GM12875 (cell line): ENCODE measurements around the gene EML6.

Experiments used
- H3K4me3 ChIP-seq: one replicate; pipeline ENCODE4 v1.5.1; 2011; ENCODE audit warnings: low read depth, low read length, control low read depth
- CTCF ChIP-seq: IDR thresholded peaks from 2 replicates; pipeline ENCODE4 v1.5.1; 2011; ENCODE audit warnings: low read depth, mild to moderate bottlenecking, control low read depth, inconsistent platforms, low read length, moderate library complexity, borderline replicate concordance; ENCODE audit not compliant: insufficient read depth

EML6 gene

GRCh38 chr2:54962511-54962910 lies 239.0 kb downstream of the EML6 start:
- TF ChIP-seq CTCF = no peak
- H3K4me3 ChIP-seq = no peak overlapping the region

GRCh38 chr2:54962935-54963440 lies 239.5 kb downstream of the EML6 start:
- no peak overlapping the region for H3K4me3 ChIP-seq
- TF ChIP-seq CTCF = no peak

GRCh38 chr2:54963476-54963875 lies 240.0 kb downstream of the EML6 start:
- H3K4me3 ChIP-seq = no peak overlapping the region
- no peak for TF ChIP-seq CTCF

GRCh38 chr2:54964271-54964670 lies 240.8 kb downstream of the EML6 start:
- TF ChIP-seq CTCF = no peak
- H3K4me3 ChIP-seq = no peak overlapping the region

- no peak overlapping the region for H3K4me3 ChIP-seq
- no peak for TF ChIP-seq CTCF
These were observed 241.4 kb downstream of the EML6 start for GRCh38 chr2:54964816-54965215.

GRCh38 chr2:54965425-54965824 lies 242.0 kb downstream of the EML6 start:
- TF ChIP-seq CTCF = no peak
- H3K4me3 ChIP-seq = no peak overlapping the region

GRCh38 chr2:54966165-54966832 lies 242.8 kb downstream of the EML6 start:
- TF ChIP-seq CTCF = no peak
- no peak overlapping the region for H3K4me3 ChIP-seq
